Mammary epithelial cell (primary cell): ENCODE results near the gene GALNT11.

Experiments
- EZH2 ChIP-seq: IDR thresholded peaks from 2 replicates; pipeline ENCODE4 v1.6.1; 2012; ENCODE audit warnings: low read length, inconsistent platforms, borderline replicate concordance
- TF ChIP-seq, protein P1 (sequence below), 2 donors: IDR thresholded peaks in 1 of 2; conservative IDR thresholded peaks in 1 of 2; 2 replicates each; pipeline ENCODE4 v1.5.1; 2011 to 2012; ENCODE audit warnings: inconsistent platforms in 2 of 2, low read length in 2 of 2, mild to moderate bottlenecking in 2 of 2, control low read depth in 1 of 2, low read depth in 1 of 2; ENCODE audit not compliant: insufficient read depth in 1 of 2; ENCODE audit errors: extremely low read depth in 1 of 2

DNA sequence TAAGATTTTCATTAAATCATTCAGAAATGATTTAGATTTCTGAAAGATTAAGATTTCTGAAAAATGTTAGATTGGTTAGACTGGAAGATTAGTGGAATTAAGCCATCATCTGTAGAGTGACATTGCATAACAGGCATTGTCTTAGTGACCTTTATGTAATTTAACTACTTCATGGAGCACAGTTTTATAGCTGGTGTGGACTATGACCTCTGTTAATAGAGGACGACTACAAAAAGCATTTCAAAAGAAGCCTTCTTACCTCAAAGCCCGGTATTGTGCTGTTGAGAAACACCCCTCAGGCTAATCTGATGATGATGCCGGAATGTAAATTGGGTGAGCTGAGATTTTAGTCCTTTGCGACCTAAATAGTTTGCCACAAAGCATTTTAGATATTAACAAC, 55.6 kb downstream of the GALNT11 start:
- TF ChIP-seq, protein P1, sequence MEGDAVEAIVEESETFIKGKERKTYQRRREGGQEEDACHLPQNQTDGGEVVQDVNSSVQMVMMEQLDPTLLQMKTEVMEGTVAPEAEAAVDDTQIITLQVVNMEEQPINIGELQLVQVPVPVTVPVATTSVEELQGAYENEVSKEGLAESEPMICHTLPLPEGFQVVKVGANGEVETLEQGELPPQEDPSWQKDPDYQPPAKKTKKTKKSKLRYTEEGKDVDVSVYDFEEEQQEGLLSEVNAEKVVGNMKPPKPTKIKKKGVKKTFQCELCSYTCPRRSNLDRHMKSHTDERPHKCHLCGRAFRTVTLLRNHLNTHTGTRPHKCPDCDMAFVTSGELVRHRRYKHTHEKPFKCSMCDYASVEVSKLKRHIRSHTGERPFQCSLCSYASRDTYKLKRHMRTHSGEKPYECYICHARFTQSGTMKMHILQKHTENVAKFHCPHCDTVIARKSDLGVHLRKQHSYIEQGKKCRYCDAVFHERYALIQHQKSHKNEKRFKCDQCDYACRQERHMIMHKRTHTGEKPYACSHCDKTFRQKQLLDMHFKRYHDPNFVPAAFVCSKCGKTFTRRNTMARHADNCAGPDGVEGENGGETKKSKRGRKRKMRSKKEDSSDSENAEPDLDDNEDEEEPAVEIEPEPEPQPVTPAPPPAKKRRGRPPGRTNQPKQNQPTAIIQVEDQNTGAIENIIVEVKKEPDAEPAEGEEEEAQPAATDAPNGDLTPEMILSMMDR (conservative IDR thresholded peaks at IDR 0.05 in 1 of 2, IDR thresholded peaks at IDR 0.05 in 1 of 2; ENCODE audit: extremely low read depth in 1 of 2, insufficient read depth in 1 of 2, low read depth in 1 of 2, low read length in 2 of 2) = no peak
- no peak for TF ChIP-seq EZH2
